GM21526 (cell line): ENCODE measurements around the gene FAM168A.

ENCODE experiments used
- ATAC-seq: cut with Tn5 transposase; IDR thresholded peaks from one replicate; pipeline ENCODE4 v1.9.1; 2021; ENCODE audit warnings: moderate library complexity; ENCODE audit not compliant: unreplicated experiment, low FRiP score

FAM168A gene

DNA sequence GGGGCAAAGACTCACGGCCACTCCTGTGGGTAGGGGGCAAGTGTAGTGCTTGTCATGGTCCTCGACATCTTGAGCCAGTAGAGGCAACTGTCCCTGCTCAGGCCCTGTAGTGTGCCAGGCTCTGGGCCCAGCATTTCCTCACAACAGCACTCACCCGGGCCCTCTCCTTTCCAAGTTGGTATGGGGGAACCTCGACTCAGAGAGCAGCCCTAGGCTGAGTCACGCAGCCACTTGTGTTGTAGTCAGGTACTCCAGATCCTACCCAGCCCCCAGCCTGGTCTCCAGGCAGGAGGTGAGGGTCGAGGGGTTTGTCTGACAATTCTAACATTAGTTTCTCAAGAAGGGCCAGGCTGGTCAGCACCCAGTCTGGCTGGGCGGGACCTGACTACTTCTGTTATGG is 217.6 kb downstream of the FAM168A start:
- ATAC-seq: no peak

- no peak for ATAC-seq
These were observed 218.6 kb downstream of the FAM168A start for GRCh38 chr11:73379189-73379880.

- ATAC-seq: peak; percentile 8
These were observed 220.9 kb downstream of the FAM168A start for GRCh38 chr11:73376803-73377629.

DNA sequence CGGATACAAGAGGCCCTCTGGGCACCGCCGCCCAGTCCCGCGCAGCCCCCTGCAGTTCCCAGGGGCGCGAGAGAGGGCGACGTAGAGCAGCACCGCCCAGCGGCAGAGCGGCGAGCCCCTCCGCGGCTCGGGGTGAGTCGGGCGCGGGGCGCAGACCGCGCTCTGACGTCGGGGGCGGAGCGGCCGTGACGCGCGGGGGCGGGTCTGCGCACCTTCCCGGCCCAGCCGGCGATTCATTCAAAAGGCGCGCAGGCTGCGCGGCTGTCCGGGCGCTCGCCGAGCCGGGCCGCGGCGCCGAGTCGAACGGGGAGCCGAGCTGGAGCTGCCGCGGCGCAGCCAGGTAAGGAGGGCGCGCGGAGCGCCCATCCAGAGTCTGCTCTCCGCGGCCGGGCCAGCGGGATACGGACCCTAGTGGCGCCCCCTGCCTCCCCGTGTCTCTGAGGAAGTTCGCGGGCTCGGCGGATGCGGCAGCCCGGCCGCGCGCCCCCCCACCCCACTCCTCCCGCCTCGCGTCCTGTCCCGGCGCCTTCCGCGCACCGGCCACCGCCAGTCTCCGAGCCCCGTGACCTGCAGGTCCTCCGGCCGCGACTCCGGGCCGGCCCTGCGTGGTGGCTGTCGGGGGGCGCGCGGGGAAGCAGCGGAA is 221.6 kb downstream of the FAM168A start, which contains the start of gene RELT:
RELT (plus strand) TSS at position 240 of the 643 bp plus-strand sequence. CDS start 12,738 bp downstream, outside the sequence.
- ATAC-seq: peak; percentile 61

DNA sequence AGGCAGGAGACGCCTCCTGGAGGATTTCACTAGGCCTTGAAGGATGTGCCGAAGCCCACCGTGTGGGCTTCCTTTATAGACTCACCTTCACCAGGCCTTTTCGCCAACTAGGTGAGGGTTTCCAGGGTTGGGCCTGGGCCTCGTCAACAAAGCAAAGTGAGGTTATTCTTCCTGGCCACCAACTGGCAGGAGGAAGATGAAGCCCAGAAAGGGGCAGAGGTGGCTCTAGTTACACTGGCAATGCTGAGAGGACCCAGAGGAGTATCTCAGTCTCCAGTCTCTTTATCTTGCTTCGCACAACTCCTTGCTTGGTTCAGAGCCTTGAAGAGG is 222.1 kb downstream of the FAM168A start:
- ATAC-seq: no peak

- ATAC-seq: no peak
These were observed 223.8 kb downstream of the FAM168A start for GRCh38 chr11:73374151-73374550.

GRCh38 chr11:73372375-73372993 is 225.4 kb downstream of the FAM168A start:
- no peak for ATAC-seq

- ATAC-seq: no peak
These were observed 230.4 kb downstream of the FAM168A start for GRCh38 chr11:73367482-73368024.

DNA sequence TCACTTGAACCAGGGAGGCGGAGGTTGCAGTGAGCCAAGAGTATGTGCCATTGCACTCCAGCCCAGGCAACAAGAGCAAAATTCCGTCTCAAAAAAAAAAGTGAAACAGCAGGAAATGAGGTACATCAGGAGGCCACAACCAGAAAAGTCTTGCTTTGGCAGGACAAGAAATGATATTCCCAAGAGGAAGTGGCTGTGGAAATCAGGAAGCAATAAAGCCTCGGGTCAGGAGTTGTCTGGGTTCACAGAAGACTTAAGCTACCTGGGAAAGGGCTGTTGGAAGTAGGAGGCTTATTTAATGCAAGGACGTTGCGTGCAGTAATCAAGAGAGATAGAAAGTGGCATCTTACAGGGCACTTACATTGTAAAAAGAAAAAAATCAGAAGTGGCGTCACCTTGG is 231.0 kb downstream of the FAM168A start:
- ATAC-seq: no peak

- no peak for ATAC-seq
These were observed 231.7 kb downstream of the FAM168A start for GRCh38 chr11:73366265-73366610.

DNA sequence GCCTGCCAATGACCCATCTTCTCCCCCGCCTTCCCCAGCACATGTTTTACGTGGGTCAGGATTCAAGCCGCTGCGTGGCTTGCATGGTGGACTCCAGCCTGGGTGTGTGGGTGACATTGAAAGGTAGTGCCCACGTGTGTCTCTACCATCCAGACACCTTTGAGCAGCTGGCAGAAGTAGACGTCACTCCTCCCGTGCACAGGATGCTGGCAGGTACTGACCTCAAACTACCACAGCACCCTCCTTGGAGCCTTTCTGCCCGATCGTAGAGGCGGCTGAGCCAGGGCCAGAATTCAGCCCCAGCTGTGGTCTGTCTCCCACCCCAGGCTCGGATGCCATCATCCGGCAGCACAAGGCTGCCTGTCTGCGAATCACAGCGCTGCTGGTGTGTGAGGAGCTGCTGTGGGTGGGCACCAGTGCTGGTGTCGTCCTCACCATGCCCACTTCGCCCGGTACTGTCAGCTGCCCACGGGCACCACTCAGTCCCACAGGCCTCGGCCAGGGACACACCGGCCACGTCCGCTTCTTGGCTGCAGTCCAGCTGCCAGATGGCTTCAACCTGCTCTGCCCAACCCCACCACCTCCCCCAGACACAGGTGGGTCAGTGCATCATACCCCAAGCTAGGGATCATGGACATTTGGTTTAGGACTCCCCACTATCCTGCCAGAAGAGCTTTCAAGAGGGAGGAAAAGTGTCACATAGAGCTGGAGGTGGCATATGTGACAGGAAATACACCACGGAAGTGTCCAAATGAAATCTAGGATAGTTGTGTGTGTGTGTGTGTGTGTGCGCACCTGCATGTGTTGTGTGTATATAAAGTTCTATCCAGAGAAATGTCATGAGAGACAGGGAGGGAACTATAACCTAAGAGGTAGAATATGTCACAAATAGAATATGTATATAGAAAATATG is 232.3 kb downstream of the FAM168A start:
- no peak for ATAC-seq

- ATAC-seq: no peak
These were observed 234.8 kb downstream of the FAM168A start for GRCh38 chr11:73363147-73363546.

- no peak for ATAC-seq
These were observed 235.7 kb downstream of the FAM168A start for GRCh38 chr11:73361953-73362776.

GRCh38 chr11:73360743-73361369 is 237.1 kb downstream of the FAM168A start:
- no peak for ATAC-seq

DNA sequence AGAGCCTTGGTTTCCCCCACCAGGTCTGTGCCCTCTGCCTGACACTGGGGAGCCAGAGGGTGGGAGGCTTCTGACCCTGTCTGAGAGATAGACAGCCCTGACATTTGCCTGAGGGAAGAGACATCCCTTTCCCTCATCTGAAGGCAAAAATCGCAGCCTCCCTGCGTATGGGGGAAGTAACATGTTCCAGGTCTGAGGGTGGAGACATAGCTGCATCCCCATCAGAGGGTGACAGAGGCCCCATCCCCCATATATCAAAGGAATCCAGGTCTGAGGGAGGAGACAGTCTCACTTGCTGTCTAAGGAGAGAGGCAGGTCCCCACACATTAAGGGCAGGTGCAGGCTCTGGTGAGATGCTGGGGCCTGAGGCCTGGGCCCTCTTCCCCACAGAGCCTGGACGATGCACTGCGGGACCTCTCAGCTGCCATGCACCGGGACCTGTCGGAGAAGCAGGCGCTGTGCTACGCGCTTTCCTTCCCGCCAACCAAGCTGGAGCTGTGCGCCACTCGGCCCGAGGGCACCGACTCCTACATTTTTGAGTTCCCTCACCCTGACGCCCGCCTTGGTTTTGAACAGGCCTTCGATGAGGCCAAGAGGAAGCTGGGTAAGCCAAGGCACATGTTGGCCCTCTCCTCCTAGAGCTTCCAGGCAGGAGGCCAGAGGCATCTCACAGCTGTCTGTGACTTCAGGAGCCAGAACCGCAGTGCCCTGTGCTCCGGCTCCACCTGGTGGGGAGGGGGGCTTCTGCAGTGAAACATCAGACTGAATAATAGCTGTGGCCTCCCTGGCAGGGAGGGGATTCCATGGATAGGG is 237.8 kb downstream of the FAM168A start:
- ATAC-seq: no peak

- no peak for ATAC-seq
These were observed 238.6 kb downstream of the FAM168A start for GRCh38 chr11:73359341-73359740.

DNA sequence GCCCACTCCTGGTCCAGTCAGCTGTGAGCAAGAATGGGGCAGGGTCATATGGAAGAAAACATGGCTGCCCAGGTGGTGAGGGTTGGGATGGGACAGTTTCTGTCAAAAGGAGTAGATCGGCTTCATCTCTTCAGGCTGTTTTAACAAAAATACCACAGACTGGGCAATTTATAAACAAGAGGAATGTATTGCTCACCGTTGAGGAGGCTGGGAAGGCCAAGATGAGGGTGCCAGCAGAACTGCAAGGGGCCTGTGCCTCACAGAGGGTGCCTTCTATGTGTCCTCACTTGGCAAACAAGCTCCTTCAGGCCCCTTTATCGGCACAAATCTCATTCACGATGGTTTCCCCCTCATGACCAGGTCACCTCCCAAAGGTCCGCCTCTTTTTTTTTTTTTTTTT is 239.8 kb downstream of the FAM168A start:
- ATAC-seq: no peak
